HEK293 (cell line): ENCODE results near the gene ERBB4.

Experiments used
- CTCF ChIP-seq: fragments of 450-650 bp; formaldehyde crosslinking; IDR thresholded peaks from 2 replicates; pipeline ENCODE4 v1.5.1; 2016; ENCODE audit warnings: missing biosample characterization, missing genetic modification characterization
- REST ChIP-seq: fragments of 450-650 bp; formaldehyde crosslinking; IDR thresholded peaks from 2 replicates; pipeline ENCODE4 v1.5.1; 2016; ENCODE audit warnings: missing biosample characterization, missing genetic modification characterization
- SCRT2 ChIP-seq: fragments of 450-650 bp; formaldehyde crosslinking; IDR thresholded peaks from 2 replicates; pipeline ENCODE4 v1.5.1; 2016; ENCODE audit warnings: missing biosample characterization, missing genetic modification characterization
- TCF7L2 ChIP-seq: IDR thresholded peaks from 2 replicates; pipeline ENCODE4 v1.6.1; 2011; ENCODE audit warnings: low read depth, mild to moderate bottlenecking, inconsistent platforms, low read length, moderate library complexity, borderline replicate concordance
- ZBTB1 ChIP-seq: fragments of 450-650 bp; formaldehyde crosslinking; IDR thresholded peaks from 2 replicates; pipeline ENCODE4 v1.5.1; 2016; ENCODE audit warnings: missing biosample characterization, missing genetic modification characterization
- ZNF23 ChIP-seq: fragments of 450-650 bp; formaldehyde crosslinking; IDR thresholded peaks from 2 replicates; pipeline ENCODE4 v1.5.1; 2016; ENCODE audit warnings: missing biosample characterization, missing genetic modification characterization, borderline replicate concordance
- ZNF274 ChIP-seq, 2 experiments: fragments of 200-500 bp in 1 of 2; fragments of 450-650 bp in 1 of 2; sonication (Bioruptor generic) in 1 of 2; formaldehyde crosslinking in 1 of 2; IDR thresholded peaks; 2 replicates each; pipeline versions ENCODE4 v1.5.1 to v1.6.1; 2014 to 2016; ENCODE audit warnings: borderline replicate concordance in 1 of 2, inconsistent platforms in 1 of 2, low read length in 1 of 2, missing biosample characterization in 1 of 2, missing genetic modification characterization in 1 of 2
- ZNF324 ChIP-seq: fragments of 450-650 bp; formaldehyde crosslinking; IDR thresholded peaks from 2 replicates; pipeline ENCODE4 v1.5.1; 2016; ENCODE audit warnings: missing biosample characterization, missing genetic modification characterization
- ZNF560 ChIP-seq: fragments of 450-650 bp; formaldehyde crosslinking; IDR thresholded peaks from 2 replicates; pipeline ENCODE4 v1.5.1; 2017; ENCODE audit warnings: missing biosample characterization, missing genetic modification characterization, borderline replicate concordance
- ZNF626 ChIP-seq: fragments of 450-650 bp; sonication (Bioruptor Pico); formaldehyde crosslinking; IDR thresholded peaks from 2 replicates; pipeline ENCODE4 v1.5.1; 2018; ENCODE audit warnings: missing biosample characterization, missing genetic modification characterization, inconsistent platforms
- ZXDB ChIP-seq: fragments of 450-650 bp; formaldehyde crosslinking; IDR thresholded peaks from 2 replicates; pipeline ENCODE4 v1.5.1; 2016; ENCODE audit warnings: missing biosample characterization, missing genetic modification characterization
- TF ChIP-seq, protein P1 (sequence below): fragments of 450-650 bp; formaldehyde crosslinking; IDR thresholded peaks from 2 replicates; pipeline ENCODE4 v1.5.1; 2016; ENCODE audit warnings: missing biosample characterization, missing genetic modification characterization

DNA sequence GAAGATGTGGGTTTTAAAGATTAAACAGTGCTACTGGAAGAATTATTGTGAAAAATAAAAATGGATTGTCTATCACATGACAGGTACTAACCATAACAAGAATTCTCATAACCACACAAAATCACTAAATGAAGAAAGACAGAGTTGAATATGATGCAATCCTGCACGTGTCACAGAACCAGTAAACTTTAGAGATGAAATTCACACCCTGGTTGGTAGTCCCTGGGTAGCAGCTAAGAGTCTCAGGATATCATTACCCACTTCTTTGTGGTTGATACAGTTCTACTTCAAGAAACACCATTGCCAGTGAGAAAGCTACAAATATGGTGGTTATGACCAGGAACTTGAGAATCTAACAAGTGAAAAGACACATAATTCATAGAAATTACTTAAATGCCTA lies 450.2 kb downstream of the ERBB4 start:
- TF ChIP-seq ZNF274 (IDR thresholded peaks at IDR 0.05; ENCODE audit: low read length) (no peak), ZNF274 (tag by site-specific recombination; IDR thresholded peaks at IDR 0.05; ENCODE audit: borderline replicate concordance) (no peak), REST (no peak), CTCF (tag by site-specific recombination) (no peak), SCRT2 (no peak), ZNF23 (tag by site-specific recombination) (no peak), ZNF560 (tag by site-specific recombination) (no peak), TCF7L2 (no peak), ZNF626 (tag by site-specific recombination) (no peak), ZNF324 (no peak), ZBTB1 (tag by site-specific recombination) (no peak), ZXDB (tag by site-specific recombination) (no peak)
- TF ChIP-seq, protein P1, sequence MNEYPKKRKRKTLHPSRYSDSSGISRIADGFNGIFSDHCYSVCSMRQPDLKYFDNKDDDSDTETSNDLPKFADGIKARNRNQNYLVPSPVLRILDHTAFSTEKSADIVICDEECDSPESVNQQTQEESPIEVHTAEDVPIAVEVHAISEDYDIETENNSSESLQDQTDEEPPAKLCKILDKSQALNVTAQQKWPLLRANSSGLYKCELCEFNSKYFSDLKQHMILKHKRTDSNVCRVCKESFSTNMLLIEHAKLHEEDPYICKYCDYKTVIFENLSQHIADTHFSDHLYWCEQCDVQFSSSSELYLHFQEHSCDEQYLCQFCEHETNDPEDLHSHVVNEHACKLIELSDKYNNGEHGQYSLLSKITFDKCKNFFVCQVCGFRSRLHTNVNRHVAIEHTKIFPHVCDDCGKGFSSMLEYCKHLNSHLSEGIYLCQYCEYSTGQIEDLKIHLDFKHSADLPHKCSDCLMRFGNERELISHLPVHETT (tag by site-specific recombination) = no peak
